ENCODE measurements around the gene SCUBE1. TPM values are rescaled to one million over a fixed set of nuclear protein-coding genes. Genes with fewer than 3 reads are reported as not detected.

The SCUBE1 gene
- total RNA-seq, 1 donor from 2014 or later = not detected

GRCh38 chr22:43244803-43245527 is 98.2 kb downstream of the SCUBE1 start:
- Mint-ChIP-seq H3K4me3 (no peak overlapping the region), H3K27me3 (ENCODE audit: insufficient read depth) (peaks cover 2% of the 10 kb centered on the region), H3K9me3 (no peaks in the 10 kb centered on the region), H3K4me1 (ENCODE audit: low read depth) (no peaks in the 10 kb centered on the region), H3K27ac (no peak overlapping the region), H3K36me3 (ENCODE audit: low read depth) (no peaks in the 10 kb centered on the region)
- intact Hi-C loops (cut with micrococcal nuclease) = no loop called here
- no peak for DNase-seq (ENCODE audit: low spot score)

- Mint-ChIP-seq H3K9me3 (no peaks in the 10 kb centered on the region), H3K27me3 (ENCODE audit: insufficient read depth) (peaks cover 5% of the 10 kb centered on the region), H3K27ac (no peak overlapping the region), H3K4me1 (ENCODE audit: low read depth) (no peaks in the 10 kb centered on the region), H3K4me3 (no peak overlapping the region), H3K36me3 (ENCODE audit: low read depth) (no peaks in the 10 kb centered on the region)
- intact Hi-C loops (cut with micrococcal nuclease) = no loop called here
- DNase-seq (ENCODE audit: low spot score) = no peak
Measured at GRCh38 chr22:43244402-43244801, 98.8 kb downstream of the SCUBE1 start.

GRCh38 chr22:43243324-43243723 is 99.8 kb downstream of the SCUBE1 start:
- no peaks in the 10 kb centered on the region for H3K9me3 Mint-ChIP-seq
- H3K27me3 Mint-ChIP-seq (ENCODE audit: insufficient read depth) = peaks cover 4% of the 10 kb centered on the region
- no peaks in the 10 kb centered on the region for H3K36me3 Mint-ChIP-seq (ENCODE audit: low read depth)
- H3K4me1 Mint-ChIP-seq (ENCODE audit: low read depth) = no peaks in the 10 kb centered on the region
- no peak for DNase-seq (ENCODE audit: low spot score)
- H3K27ac Mint-ChIP-seq = no peak overlapping the region
- no peak overlapping the region for H3K4me3 Mint-ChIP-seq
- intact Hi-C loops (cut with micrococcal nuclease) = no loop called here

GRCh38 chr22:43242627-43243026 is 100.5 kb downstream of the SCUBE1 start:
- Mint-ChIP-seq H3K9me3 (no peaks in the 10 kb centered on the region), H3K27ac (no peak overlapping the region), H3K4me3 (no peak overlapping the region), H3K27me3 (ENCODE audit: insufficient read depth) (peaks cover 8% of the 10 kb centered on the region), H3K4me1 (ENCODE audit: low read depth) (no peaks in the 10 kb centered on the region), H3K36me3 (ENCODE audit: low read depth) (no peaks in the 10 kb centered on the region)
- intact Hi-C loops (cut with micrococcal nuclease) = no loop called here
- no peak for DNase-seq (ENCODE audit: low spot score)

GRCh38 chr22:43241699-43242386 is 101.3 kb downstream of the SCUBE1 start:
- peaks cover 8% of the 10 kb centered on the region for H3K27me3 Mint-ChIP-seq (ENCODE audit: insufficient read depth)
- H3K36me3 Mint-ChIP-seq (ENCODE audit: low read depth) = no peaks in the 10 kb centered on the region
- no peak for DNase-seq (ENCODE audit: low spot score)
- no peak overlapping the region for H3K4me3 Mint-ChIP-seq
- H3K9me3 Mint-ChIP-seq = no peaks in the 10 kb centered on the region
- H3K27ac Mint-ChIP-seq = no peak overlapping the region
- no peaks in the 10 kb centered on the region for H3K4me1 Mint-ChIP-seq (ENCODE audit: low read depth)
- intact Hi-C loops (cut with micrococcal nuclease) = no loop called here

GRCh38 chr22:43241138-43241597 is 102.0 kb downstream of the SCUBE1 start:
- no peaks in the 10 kb centered on the region for H3K9me3 Mint-ChIP-seq
- no peak for DNase-seq (ENCODE audit: low spot score)
- intact Hi-C loops (cut with micrococcal nuclease) = no loop called here
- peaks cover 10% of the 10 kb centered on the region for H3K27me3 Mint-ChIP-seq (ENCODE audit: insufficient read depth)
- no peak overlapping the region for H3K27ac Mint-ChIP-seq
- no peak overlapping the region for H3K4me3 Mint-ChIP-seq
- H3K4me1 Mint-ChIP-seq (ENCODE audit: low read depth) = no peaks in the 10 kb centered on the region
- no peaks in the 10 kb centered on the region for H3K36me3 Mint-ChIP-seq (ENCODE audit: low read depth)

GRCh38 chr22:43240614-43241013 is 102.6 kb downstream of the SCUBE1 start:
- Mint-ChIP-seq H3K4me3 (no peak overlapping the region), H3K27ac (no peak overlapping the region), H3K27me3 (ENCODE audit: insufficient read depth) (peaks cover 14% of the 10 kb centered on the region), H3K36me3 (ENCODE audit: low read depth) (no peaks in the 10 kb centered on the region), H3K9me3 (no peaks in the 10 kb centered on the region), H3K4me1 (ENCODE audit: low read depth) (no peaks in the 10 kb centered on the region)
- intact Hi-C loops (cut with micrococcal nuclease) = no loop called here
- DNase-seq (ENCODE audit: low spot score) = no peak

GRCh38 chr22:43239956-43240355 is 103.2 kb downstream of the SCUBE1 start:
- no peak overlapping the region for H3K27ac Mint-ChIP-seq
- peaks cover 14% of the 10 kb centered on the region for H3K27me3 Mint-ChIP-seq (ENCODE audit: insufficient read depth)
- intact Hi-C loops (cut with micrococcal nuclease) = no loop called here
- H3K36me3 Mint-ChIP-seq (ENCODE audit: low read depth) = no peaks in the 10 kb centered on the region
- no peaks in the 10 kb centered on the region for H3K4me1 Mint-ChIP-seq (ENCODE audit: low read depth)
- no peaks in the 10 kb centered on the region for H3K9me3 Mint-ChIP-seq
- no peak overlapping the region for H3K4me3 Mint-ChIP-seq
- no peak for DNase-seq (ENCODE audit: low spot score)

GRCh38 chr22:43239193-43239780 is 103.9 kb downstream of the SCUBE1 start:
- H3K4me3 Mint-ChIP-seq = no peak overlapping the region
- intact Hi-C loops (cut with micrococcal nuclease) = no loop called here
- H3K36me3 Mint-ChIP-seq (ENCODE audit: low read depth) = no peaks in the 10 kb centered on the region
- H3K9me3 Mint-ChIP-seq = no peaks in the 10 kb centered on the region
- no peak for DNase-seq (ENCODE audit: low spot score)
- H3K27me3 Mint-ChIP-seq (ENCODE audit: insufficient read depth) = peaks cover 14% of the 10 kb centered on the region
- H3K27ac Mint-ChIP-seq = no peak overlapping the region
- no peaks in the 10 kb centered on the region for H3K4me1 Mint-ChIP-seq (ENCODE audit: low read depth)

GRCh38 chr22:43238526-43239006 is 104.6 kb downstream of the SCUBE1 start:
- Mint-ChIP-seq H3K36me3 (ENCODE audit: low read depth) (no peaks in the 10 kb centered on the region), H3K27ac (no peak overlapping the region)

GRCh38 chr22:43237280-43237679 is 105.9 kb downstream of the SCUBE1 start:
- no peak for DNase-seq (ENCODE audit: low spot score)
- Mint-ChIP-seq H3K36me3 (ENCODE audit: low read depth) (no peaks in the 10 kb centered on the region), H3K27me3 (ENCODE audit: insufficient read depth) (peaks cover 14% of the 10 kb centered on the region), H3K27ac (no peak overlapping the region), H3K9me3 (no peaks in the 10 kb centered on the region), H3K4me3 (no peak overlapping the region), H3K4me1 (ENCODE audit: low read depth) (no peaks in the 10 kb centered on the region)
- intact Hi-C loops (cut with micrococcal nuclease) = no loop called here

More at GRCh38 chr22:43238526-43239006, 104.6 kb downstream of the SCUBE1 start:
- Mint-ChIP-seq H3K4me1 (ENCODE audit: low read depth) (no peaks in the 10 kb centered on the region), H3K4me3 (no peak overlapping the region), H3K9me3 (no peaks in the 10 kb centered on the region), H3K27me3 (ENCODE audit: insufficient read depth) (peaks cover 14% of the 10 kb centered on the region)
- DNase-seq (ENCODE audit: low spot score) = no peak
- intact Hi-C loops (cut with micrococcal nuclease) = no loop called here

GRCh38 chr22:43236411-43237166 is 106.6 kb downstream of the SCUBE1 start:
- intact Hi-C loops (cut with micrococcal nuclease) = no loop called here
- DNase-seq (ENCODE audit: low spot score) = no peak
- no peak overlapping the region for H3K4me3 Mint-ChIP-seq
- H3K27me3 Mint-ChIP-seq (ENCODE audit: insufficient read depth) = peaks cover 14% of the 10 kb centered on the region
- no peaks in the 10 kb centered on the region for H3K9me3 Mint-ChIP-seq
- no peaks in the 10 kb centered on the region for H3K4me1 Mint-ChIP-seq (ENCODE audit: low read depth)
- no peak overlapping the region for H3K27ac Mint-ChIP-seq
- H3K36me3 Mint-ChIP-seq (ENCODE audit: low read depth) = no peaks in the 10 kb centered on the region
